ENCODE results near the gene FUNDC2.

The FUNDC2 gene

GRCh38 chrX:155027509-155028066 lies 944 bp downstream of the FUNDC2 start:
- H3K4me1 ChIP-seq (ENCODE audit: control insufficient read depth, insufficient read depth, low read length): peaks cover 12% of the 10 kb centered on the region
- H3K36me3 ChIP-seq (ENCODE audit: control insufficient read depth, insufficient read depth, low read length, severe bottlenecking): no peaks in the 10 kb centered on the region
- H3K4me3 ChIP-seq (ENCODE audit: low read length): peak overlapping the region; percentile 88
- H3K9me3 ChIP-seq (ENCODE audit: control insufficient read depth, low read length): no peaks in the 10 kb centered on the region
- no peaks in the 10 kb centered on the region for H3K27me3 ChIP-seq (replicated peaks; ENCODE audit: control insufficient read depth, insufficient read depth, low read length)
- H3K9ac ChIP-seq (ENCODE audit: low read length): peak overlapping the region; percentile 89
- DNase-seq (ENCODE audit: low read depth): peak; percentile 80

GRCh38 chrX:155028129-155028528 lies 1.5 kb downstream of the FUNDC2 start:
- peak overlapping the region; percentile 88 for H3K4me3 ChIP-seq (ENCODE audit: low read length)
- peaks cover 12% of the 10 kb centered on the region for H3K4me1 ChIP-seq (ENCODE audit: control insufficient read depth, insufficient read depth, low read length)
- peak overlapping the region; percentile 89 for H3K9ac ChIP-seq (ENCODE audit: low read length)
- H3K36me3 ChIP-seq (ENCODE audit: control insufficient read depth, insufficient read depth, low read length, severe bottlenecking): no peaks in the 10 kb centered on the region
- peak; percentile 3 for DNase-seq (ENCODE audit: low read depth)
- no peaks in the 10 kb centered on the region for H3K9me3 ChIP-seq (ENCODE audit: control insufficient read depth, low read length)
- H3K27me3 ChIP-seq (replicated peaks; ENCODE audit: control insufficient read depth, insufficient read depth, low read length): no peaks in the 10 kb centered on the region

- peak; percentile 18 for DNase-seq (ENCODE audit: low read depth)
Measured at GRCh38 chrX:155028877-155029291, 2.2 kb downstream of the FUNDC2 start.

GRCh38 chrX:155031657-155032056 lies 5.0 kb downstream of the FUNDC2 start:
- peaks cover 9% of the 10 kb centered on the region for H3K36me3 ChIP-seq (ENCODE audit: control insufficient read depth, insufficient read depth, low read length, severe bottlenecking)
- H3K4me1 ChIP-seq (ENCODE audit: control insufficient read depth, insufficient read depth, low read length): peaks cover 12% of the 10 kb centered on the region
- DNase-seq (ENCODE audit: low read depth): no peak
- H3K9ac ChIP-seq (ENCODE audit: low read length): no peak overlapping the region
- peaks cover 8% of the 10 kb centered on the region for H3K9me3 ChIP-seq (ENCODE audit: control insufficient read depth, low read length)
- H3K4me3 ChIP-seq (ENCODE audit: low read length): no peak overlapping the region
- no peaks in the 10 kb centered on the region for H3K27me3 ChIP-seq (replicated peaks; ENCODE audit: control insufficient read depth, insufficient read depth, low read length)

More at GRCh38 chrX:155028877-155029291, 2.2 kb downstream of the FUNDC2 start:
- H3K36me3 ChIP-seq (ENCODE audit: control insufficient read depth, insufficient read depth, low read length, severe bottlenecking): no peaks in the 10 kb centered on the region
- no peak overlapping the region for H3K9ac ChIP-seq (ENCODE audit: low read length)
- no peaks in the 10 kb centered on the region for H3K9me3 ChIP-seq (ENCODE audit: control insufficient read depth, low read length)
- peaks cover 12% of the 10 kb centered on the region for H3K4me1 ChIP-seq (ENCODE audit: control insufficient read depth, insufficient read depth, low read length)
- no peak overlapping the region for H3K4me3 ChIP-seq (ENCODE audit: low read length)
- no peaks in the 10 kb centered on the region for H3K27me3 ChIP-seq (replicated peaks; ENCODE audit: control insufficient read depth, insufficient read depth, low read length)

GRCh38 chrX:155035688-155036087 lies 9.0 kb downstream of the FUNDC2 start:
- Histone ChIP-seq H3K4me3 (ENCODE audit: low read length) (no peak overlapping the region), H3K9ac (ENCODE audit: low read length) (no peak overlapping the region), H3K9me3 (ENCODE audit: control insufficient read depth, low read length) (peaks cover 10% of the 10 kb centered on the region), H3K4me1 (ENCODE audit: control insufficient read depth, insufficient read depth, low read length) (no peaks in the 10 kb centered on the region), H3K36me3 (ENCODE audit: control insufficient read depth, insufficient read depth, low read length, severe bottlenecking) (peaks cover 9% of the 10 kb centered on the region), H3K27me3 (replicated peaks; ENCODE audit: control insufficient read depth, insufficient read depth, low read length) (no peaks in the 10 kb centered on the region)
- no peak for DNase-seq (ENCODE audit: low read depth)

GRCh38 chrX:155046129-155046810 lies 19.6 kb downstream of the FUNDC2 start:
- Histone ChIP-seq H3K4me1 (ENCODE audit: control insufficient read depth, insufficient read depth, low read length) (peaks cover 9% of the 10 kb centered on the region), H3K4me3 (ENCODE audit: low read length) (no peak overlapping the region), H3K9ac (ENCODE audit: low read length) (no peak overlapping the region), H3K36me3 (ENCODE audit: control insufficient read depth, insufficient read depth, low read length, severe bottlenecking) (peaks cover 19% of the 10 kb centered on the region), H3K9me3 (ENCODE audit: control insufficient read depth, low read length) (no peaks in the 10 kb centered on the region), H3K27me3 (replicated peaks; ENCODE audit: control insufficient read depth, insufficient read depth, low read length) (no peaks in the 10 kb centered on the region)
- DNase-seq (ENCODE audit: low read depth): no peak

GRCh38 chrX:155046811-155047528 lies 20.3 kb downstream of the FUNDC2 start:
- H3K36me3 ChIP-seq (ENCODE audit: control insufficient read depth, insufficient read depth, low read length, severe bottlenecking): peaks cover 24% of the 10 kb centered on the region
- H3K4me1 ChIP-seq (ENCODE audit: control insufficient read depth, insufficient read depth, low read length): peaks cover 9% of the 10 kb centered on the region
- H3K9ac ChIP-seq (ENCODE audit: low read length): no peak overlapping the region
- no peaks in the 10 kb centered on the region for H3K27me3 ChIP-seq (replicated peaks; ENCODE audit: control insufficient read depth, insufficient read depth, low read length)
- DNase-seq (ENCODE audit: low read depth): no peak
- H3K4me3 ChIP-seq (ENCODE audit: low read length): no peak overlapping the region
- H3K9me3 ChIP-seq (ENCODE audit: control insufficient read depth, low read length): no peaks in the 10 kb centered on the region

- DNase-seq (ENCODE audit: low read depth): peak; percentile 57
- no peak overlapping the region for H3K9ac ChIP-seq (ENCODE audit: low read length)
Measured at GRCh38 chrX:155048977-155049619, 22.5 kb downstream of the FUNDC2 start.

GRCh38 chrX:155052738-155053498 lies 26.3 kb downstream of the FUNDC2 start:
- H3K4me1 ChIP-seq (ENCODE audit: control insufficient read depth, insufficient read depth, low read length): peaks cover 14% of the 10 kb centered on the region
- no peak overlapping the region for H3K4me3 ChIP-seq (ENCODE audit: low read length)
- H3K9me3 ChIP-seq (ENCODE audit: control insufficient read depth, low read length): no peaks in the 10 kb centered on the region
- H3K27me3 ChIP-seq (replicated peaks; ENCODE audit: control insufficient read depth, insufficient read depth, low read length): no peaks in the 10 kb centered on the region
- no peak overlapping the region for H3K9ac ChIP-seq (ENCODE audit: low read length)
- DNase-seq (ENCODE audit: low read depth): no peak
- peaks cover 15% of the 10 kb centered on the region for H3K36me3 ChIP-seq (ENCODE audit: control insufficient read depth, insufficient read depth, low read length, severe bottlenecking)

More at GRCh38 chrX:155048977-155049619, 22.5 kb downstream of the FUNDC2 start:
- H3K36me3 ChIP-seq (ENCODE audit: control insufficient read depth, insufficient read depth, low read length, severe bottlenecking): peaks cover 25% of the 10 kb centered on the region
- peaks cover 9% of the 10 kb centered on the region for H3K4me1 ChIP-seq (ENCODE audit: control insufficient read depth, insufficient read depth, low read length)
- H3K9me3 ChIP-seq (ENCODE audit: control insufficient read depth, low read length): no peaks in the 10 kb centered on the region
- H3K27me3 ChIP-seq (replicated peaks; ENCODE audit: control insufficient read depth, insufficient read depth, low read length): no peaks in the 10 kb centered on the region
- peak overlapping the region; percentile 34 for H3K4me3 ChIP-seq (ENCODE audit: low read length)

GRCh38 chrX:155053656-155054055 lies 27.0 kb downstream of the FUNDC2 start:
- Histone ChIP-seq H3K9ac (ENCODE audit: low read length) (no peak overlapping the region), H3K4me1 (ENCODE audit: control insufficient read depth, insufficient read depth, low read length) (peaks cover 8% of the 10 kb centered on the region), H3K4me3 (ENCODE audit: low read length) (no peak overlapping the region), H3K9me3 (ENCODE audit: control insufficient read depth, low read length) (no peaks in the 10 kb centered on the region), H3K36me3 (ENCODE audit: control insufficient read depth, insufficient read depth, low read length, severe bottlenecking) (peaks cover 10% of the 10 kb centered on the region), H3K27me3 (replicated peaks; ENCODE audit: control insufficient read depth, insufficient read depth, low read length) (no peaks in the 10 kb centered on the region)
- DNase-seq (ENCODE audit: low read depth): no peak
